Ovary (tissue), 9 donors: ENCODE measurements around the gene ST6GALNAC2. TPM values are rescaled to one million over a fixed set of nuclear protein-coding genes. Genes with fewer than 3 reads are reported as not detected.

Experiments
- DNase-seq, 5 donors: peaks; one replicate each; pipeline ENCODE4 v3.0.0-alpha.2; 2019 to 2020
- H3K27ac ChIP-seq, 2 donors: fragments of 200-600 bp; one replicate each; pipeline versions ENCODE4 v1.5.1 to v1.8.0; 2019 to 2022
- H3K27me3 ChIP-seq: fragments of 200-600 bp; one replicate; pipeline ENCODE4 v1.8.0; 2022
- H3K36me3 ChIP-seq: fragments of 200-600 bp; sonication (generic); one replicate; pipeline ENCODE4 v1.5.1; 2019
- H3K4me1 ChIP-seq: one replicate; pipeline ENCODE4 v1.8.1; 2013; ENCODE audit warnings: mild to moderate bottlenecking, moderate library complexity; ENCODE audit not compliant: insufficient read depth
- H3K4me3 ChIP-seq: fragments of 200-600 bp; sonication (generic); one replicate; pipeline ENCODE4 v1.5.1; 2017
- H3K9me3 ChIP-seq, 2 donors: fragments of 200-600 bp in 1 of 2; sonication (generic) in 1 of 2; one replicate each; pipeline versions ENCODE4 v1.5.1 to v1.8.1; 2013 to 2019; ENCODE audit warnings: mild to moderate bottlenecking in 1 of 2, moderate library complexity in 1 of 2
- EP300 ChIP-seq: sonication (generic); formaldehyde crosslinking; IDR thresholded peaks from one replicate; pipeline ENCODE4 v1.6.1; 2017; ENCODE audit warnings: antibody characterized with exemption
- POLR2A ChIP-seq: fragments of 450-650 bp; IDR thresholded peaks from one replicate; pipeline ENCODE4 v1.6.1; 2017; ENCODE audit warnings: antibody characterized with exemption, mild to moderate bottlenecking, moderate library complexity
- WGBS, 3 donors: extraction: QIAGEN DNeasy Blood & Tissue Kit in 1 of 3; methylation state at CpG; one replicate each; pipeline versions ENCODE4 v1.1.5 to v1.1.7; 2013 to 2017; 5-methylcytosine and 5-hydroxymethylcytosine counted together
- intact Hi-C, 4 donors: fragments of 100-400 bp; cut with DNase I; formaldehyde crosslinking; loops; one replicate each; pipeline versions ENCODE4 v1.11.0 to v1.15.1; 2022 to 2023
- polyA plus RNA-seq, 2 donors: library from polyadenylated mRNA; stranded (reverse); fragments of 200-250 nt in 1 of 2; fragments of 350-450 nt in 1 of 2; fragmentation: Illumina TruSeq in 1 of 2; extraction: RNeasy Lipid Tissue Mini Kit (QIAGEN cat#74804) in 1 of 2; gene quantifications; one replicate each; pipeline ENCODE4 v1.2.3, GENCODE V29; 2013 to 2014
- total RNA-seq, 7 donors: library from RNA; depleted of rRNA in 2 of 7; stranded (reverse); fragments of >200 nt in 2 of 7; fragmentation: NEBNext Ultra II Directional in 3 of 7; extraction: Animal tissue kit (Norgen Biotek cat#: 25700) in 3 of 7; gene quantifications; one replicate each; pipeline versions ENCODE4 v1.1.0 to v1.2.4, GENCODE V29; 2016 to 2023
- TF ChIP-seq, protein P1 (sequence below), 3 donors: fragments of 450-650 bp in 2 of 3; fragments of 200-600 bp in 1 of 3; IDR thresholded peaks; one replicate each; pipeline versions ENCODE4 v1.5.1 to v1.8.0; 2016 to 2022; ENCODE audit warnings: antibody characterized with exemption in 3 of 3, mild to moderate bottlenecking in 1 of 3
- donor health status: DM: no; HTN: no; CAD: no; lungs with moderate emphysema.
- donor health status: DM: no; HTN: no; CAD: no.
- donor health status: Bipolar disorder and iron deficiency.
- donor health status: DM: yes; HTN: yes; CAD: no.
- donor health status: DM: no; HTN: no; CAD: no.
- donor health status: DM: yes; HTN: yes; CAD: no.

The ST6GALNAC2 gene
- total and polyA plus RNA-seq, 9 donors: 1.4 to 61.6 (median 4.9) TPM

DNA sequence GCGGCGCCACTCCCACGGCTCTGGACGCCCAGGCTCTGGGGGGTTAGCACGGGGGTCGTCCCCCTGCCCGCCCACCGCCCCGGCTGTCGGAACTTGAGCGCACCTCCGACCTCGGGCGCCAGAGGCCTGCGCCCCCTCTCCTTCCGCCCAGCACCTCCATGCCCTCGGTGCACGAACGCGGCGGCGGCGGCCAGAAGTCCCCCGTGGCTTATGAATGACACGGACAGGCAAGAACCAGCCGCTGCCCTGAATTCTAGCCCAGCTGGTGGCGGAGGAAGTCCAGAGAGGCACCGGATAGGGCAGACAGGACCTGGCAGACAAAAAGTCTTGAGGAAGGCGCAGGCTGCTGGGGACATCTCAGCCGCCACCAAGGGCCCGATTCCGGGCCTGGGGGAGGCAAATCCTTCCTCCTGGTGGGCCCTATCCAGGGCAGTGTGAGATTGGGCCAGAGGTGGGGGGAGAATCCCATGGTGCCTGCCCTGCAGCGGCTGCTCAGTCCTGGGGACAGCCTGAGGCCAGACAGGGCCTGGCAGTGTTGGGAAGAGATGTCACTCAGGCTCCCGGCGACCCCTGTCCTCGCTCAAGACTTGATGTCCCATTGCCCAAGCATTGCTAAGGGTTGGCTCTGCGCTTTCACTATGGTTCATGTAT lies 47.3 kb downstream of the ST6GALNAC2 start:
- H3K27ac ChIP-seq: no peak overlapping the region
- DNase-seq: peak in 1 of 5 donors; percentile 22
- peak overlapping the region; percentile 34 for H3K4me3 ChIP-seq

DNA sequence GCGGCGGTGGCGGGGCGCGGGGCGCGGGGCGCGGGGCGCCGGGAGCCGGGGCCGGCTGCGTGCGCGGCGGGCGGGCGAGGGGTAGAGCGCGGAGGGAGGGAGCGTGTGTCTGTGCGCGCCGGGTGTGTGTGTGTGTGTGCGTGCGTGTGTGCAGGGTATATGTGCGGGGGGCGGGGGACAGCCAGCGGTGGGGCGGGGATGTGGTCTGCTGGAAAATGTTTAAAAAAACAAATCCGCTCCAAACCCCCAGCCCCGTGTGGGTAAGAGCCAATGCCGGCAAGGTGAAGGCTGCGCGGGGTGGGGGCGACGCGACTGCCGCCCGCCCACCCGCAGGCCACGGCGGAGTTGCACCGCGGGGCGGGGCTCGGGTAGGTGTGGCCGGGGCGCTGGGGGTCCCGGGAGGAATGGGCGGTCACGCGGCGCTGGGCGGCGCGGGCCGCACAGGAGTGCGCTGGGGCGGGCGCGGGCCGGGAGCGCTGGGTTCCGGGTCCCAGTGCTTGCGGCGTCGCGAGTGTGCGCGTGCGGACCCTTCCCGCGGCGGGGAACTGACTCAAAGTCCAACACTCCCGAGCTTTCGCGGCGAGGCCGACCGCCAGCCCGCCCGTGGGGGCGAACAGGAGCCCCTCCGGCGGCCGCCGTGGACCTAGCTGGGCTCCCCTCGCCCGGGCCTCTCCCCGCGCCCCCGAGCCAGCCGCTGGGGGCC lies 47.9 kb downstream of the ST6GALNAC2 start, which contains the start of gene CYGB:
CYGB (minus strand) TSS at position 132 of the 703 bp plus-strand sequence. CDS start 167 bp downstream, outside the sequence.
- Histone ChIP-seq H3K4me1 (peaks cover 13% of the 10 kb centered on the region), H3K27me3 (no peaks in the 10 kb centered on the region), H3K36me3 (no peaks in the 10 kb centered on the region), H3K27ac (peak within 1 kb of the TSS; percentile 25 to 48), H3K4me3 (peak within 1 kb of the TSS; percentile 34), H3K9me3 (no peaks in the 10 kb centered on the region)
- intact Hi-C loops: loop anchor here in 1 of 4 donors (10.0 kb wide), 1 partner anchor 167 kb away; no protein-coding TSS in a partner anchor
- 0 to 2% (median 2%) methylated on average over 34 to 95 of the region's 95 CpGs for WGBS, 3 donors
- DNase-seq: peak in 2 of 5 donors; percentile 62 to 63
- TF ChIP-seq, protein P1, sequence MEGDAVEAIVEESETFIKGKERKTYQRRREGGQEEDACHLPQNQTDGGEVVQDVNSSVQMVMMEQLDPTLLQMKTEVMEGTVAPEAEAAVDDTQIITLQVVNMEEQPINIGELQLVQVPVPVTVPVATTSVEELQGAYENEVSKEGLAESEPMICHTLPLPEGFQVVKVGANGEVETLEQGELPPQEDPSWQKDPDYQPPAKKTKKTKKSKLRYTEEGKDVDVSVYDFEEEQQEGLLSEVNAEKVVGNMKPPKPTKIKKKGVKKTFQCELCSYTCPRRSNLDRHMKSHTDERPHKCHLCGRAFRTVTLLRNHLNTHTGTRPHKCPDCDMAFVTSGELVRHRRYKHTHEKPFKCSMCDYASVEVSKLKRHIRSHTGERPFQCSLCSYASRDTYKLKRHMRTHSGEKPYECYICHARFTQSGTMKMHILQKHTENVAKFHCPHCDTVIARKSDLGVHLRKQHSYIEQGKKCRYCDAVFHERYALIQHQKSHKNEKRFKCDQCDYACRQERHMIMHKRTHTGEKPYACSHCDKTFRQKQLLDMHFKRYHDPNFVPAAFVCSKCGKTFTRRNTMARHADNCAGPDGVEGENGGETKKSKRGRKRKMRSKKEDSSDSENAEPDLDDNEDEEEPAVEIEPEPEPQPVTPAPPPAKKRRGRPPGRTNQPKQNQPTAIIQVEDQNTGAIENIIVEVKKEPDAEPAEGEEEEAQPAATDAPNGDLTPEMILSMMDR (IDR thresholded peaks at IDR 0.05): no peak
- no peak for TF ChIP-seq EP300
- no peak for TF ChIP-seq POLR2A

More for the DNA sequence above, 47.3 kb downstream of the ST6GALNAC2 start:
- H3K9me3 ChIP-seq: no peaks in the 10 kb centered on the region
- peaks cover 13% of the 10 kb centered on the region for H3K4me1 ChIP-seq
- intact Hi-C loops: loop anchor here in 1 of 4 donors (10.0 kb wide), 1 partner anchor 166 kb away; no protein-coding TSS in a partner anchor
- no peak for TF ChIP-seq EP300
- TF ChIP-seq, protein P1 (IDR thresholded peaks at IDR 0.05): no peak
- no peak for TF ChIP-seq POLR2A
- WGBS, 3 donors: 24 to 39% (median 32%) methylated on average over 25 to 37 of the region's 37 CpGs
- no peaks in the 10 kb centered on the region for H3K27me3 ChIP-seq
- no peaks in the 10 kb centered on the region for H3K36me3 ChIP-seq

GRCh38 chr17:76537288-76537577 lies 48.4 kb downstream of the ST6GALNAC2 start:
- Histone ChIP-seq H3K27ac (peak overlapping the region; percentile 25 to 48), H3K4me1 (peaks cover 13% of the 10 kb centered on the region), H3K9me3 (no peaks in the 10 kb centered on the region), H3K4me3 (peak overlapping the region; percentile 34), H3K36me3 (no peaks in the 10 kb centered on the region), H3K27me3 (no peaks in the 10 kb centered on the region)
- WGBS, 3 donors: 2 to 4% (median 2%) methylated on average over 22 to 26 of the region's 26 CpGs
- DNase-seq: peak; percentile 42 to 71 (median 68)
- intact Hi-C loops: loop anchor here in 1 of 4 donors (10.0 kb wide), 1 partner anchor 168 kb away; no protein-coding TSS in a partner anchor
- TF ChIP-seq, protein P1 (IDR thresholded peaks at IDR 0.05): no peak
- no peak for TF ChIP-seq POLR2A
- TF ChIP-seq EP300: no peak

- H3K4me3 ChIP-seq: peak overlapping the region; percentile 34
- 31 to 46% (median 38%) methylated on average over 20 to 25 of the region's 25 CpGs for WGBS, 3 donors
- no peaks in the 10 kb centered on the region for H3K27me3 ChIP-seq
- no peaks in the 10 kb centered on the region for H3K36me3 ChIP-seq
- H3K4me1 ChIP-seq: peaks cover 13% of the 10 kb centered on the region
- no peaks in the 10 kb centered on the region for H3K9me3 ChIP-seq
- peak overlapping the region; percentile 25 to 48 for H3K27ac ChIP-seq
- DNase-seq: no peak
- intact Hi-C loops: loop anchor here in 1 of 4 donors (10.0 kb wide), 1 partner anchor 168 kb away; no protein-coding TSS in a partner anchor
- no peak for TF ChIP-seq POLR2A
- TF ChIP-seq EP300: no peak
- TF ChIP-seq, protein P1 (IDR thresholded peaks at IDR 0.05): no peak
Measured at GRCh38 chr17:76536511-76537287, 49.0 kb downstream of the ST6GALNAC2 start.
